ENCODE results near the gene ARHGEF18.

The ARHGEF18 gene

GRCh38 chr19:7336321-7336973 is 12.3 kb upstream of the ARHGEF18 start:
- ATAC-seq, result no peak
- TF ChIP-seq ZFP30 (CRISPR knock-in tag; IDR thresholded peaks at IDR 0.05), result no peak
- TF ChIP-seq ZFP3 (CRISPR knock-in tag; IDR thresholded peaks at IDR 0.05), result no peak
- no peak for TF ChIP-seq ARNTL (CRISPR knock-in tag; IDR thresholded peaks at IDR 0.05; ENCODE audit: borderline replicate concordance, low read depth)
- TF ChIP-seq CREB5 (CRISPR knock-in tag; IDR thresholded peaks at IDR 0.05; ENCODE audit: low read depth), result no peak
- no peak for TF ChIP-seq PATZ1 (CRISPR knock-in tag; IDR thresholded peaks at IDR 0.05; ENCODE audit: borderline replicate concordance)
- no peak for TF ChIP-seq SNAI2 (CRISPR knock-in tag; IDR thresholded peaks at IDR 0.05)
- TF ChIP-seq ZNF8 (CRISPR knock-in tag; IDR thresholded peaks at IDR 0.05), result no peak
- TF ChIP-seq ZNF565 (CRISPR knock-in tag; conservative IDR thresholded peaks at IDR 0.05; ENCODE audit: low read depth), result no peak
- TF ChIP-seq ZNF70 (CRISPR knock-in tag; IDR thresholded peaks at IDR 0.05), result no peak
- no peak for TF ChIP-seq TCF4 (CRISPR knock-in tag; IDR thresholded peaks at IDR 0.05; ENCODE audit: borderline replicate concordance)
- TF ChIP-seq ISL1 (CRISPR knock-in tag; IDR thresholded peaks at IDR 0.05), result no peak
- no peak for TF ChIP-seq TSHZ2 (CRISPR knock-in tag; IDR thresholded peaks at IDR 0.05)
- TF ChIP-seq CSDC2 (CRISPR knock-in tag; IDR thresholded peaks at IDR 0.05), result no peak
- TF ChIP-seq ESRRG (CRISPR knock-in tag; IDR thresholded peaks at IDR 0.05), result no peak
- no peak for TF ChIP-seq ZC3H10 (CRISPR knock-in tag; IDR thresholded peaks at IDR 0.05)

- ATAC-seq, result no peak
- TF ChIP-seq CSRNP3 (CRISPR knock-in tag; IDR thresholded peaks at IDR 0.05), result no peak
Observed at GRCh38 chr19:7337380-7338194, 11.2 kb upstream of the ARHGEF18 start.

GRCh38 chr19:7340959-7341837 is 7.5 kb upstream of the ARHGEF18 start:
- peak; percentile 74 for ATAC-seq
- no peak for TF ChIP-seq ZNF8 (CRISPR knock-in tag; IDR thresholded peaks at IDR 0.05)
- TF ChIP-seq TCF4 (CRISPR knock-in tag; IDR thresholded peaks at IDR 0.05; ENCODE audit: borderline replicate concordance), result no peak
- no peak for TF ChIP-seq ZC3H10 (CRISPR knock-in tag; IDR thresholded peaks at IDR 0.05)
- no peak for TF ChIP-seq ESRRG (CRISPR knock-in tag; IDR thresholded peaks at IDR 0.05)
- no peak for TF ChIP-seq ZFP30 (CRISPR knock-in tag; IDR thresholded peaks at IDR 0.05)
- TF ChIP-seq ZNF565 (CRISPR knock-in tag; conservative IDR thresholded peaks at IDR 0.05; ENCODE audit: low read depth), result no peak
- TF ChIP-seq ZNF70 (CRISPR knock-in tag; IDR thresholded peaks at IDR 0.05), result no peak
- no peak for TF ChIP-seq PPARA (CRISPR knock-in tag; IDR thresholded peaks at IDR 0.05; ENCODE audit: borderline replicate concordance)
- TF ChIP-seq ZFP3 (CRISPR knock-in tag; IDR thresholded peaks at IDR 0.05), result no peak
- no peak for TF ChIP-seq ISL1 (CRISPR knock-in tag; IDR thresholded peaks at IDR 0.05)
- no peak for TF ChIP-seq PATZ1 (CRISPR knock-in tag; IDR thresholded peaks at IDR 0.05; ENCODE audit: borderline replicate concordance)
- TF ChIP-seq ARNTL (CRISPR knock-in tag; IDR thresholded peaks at IDR 0.05; ENCODE audit: borderline replicate concordance, low read depth), result no peak
- TF ChIP-seq TOX (CRISPR knock-in tag; IDR thresholded peaks at IDR 0.05; ENCODE audit: borderline replicate concordance), result no peak
- no peak for TF ChIP-seq BACH2 (CRISPR knock-in tag; IDR thresholded peaks at IDR 0.05; ENCODE audit: borderline replicate concordance)
- TF ChIP-seq POU6F1 (CRISPR knock-in tag; IDR thresholded peaks at IDR 0.05; ENCODE audit: borderline replicate concordance, low read depth), result no peak
- TF ChIP-seq SNAI2 (CRISPR knock-in tag; IDR thresholded peaks at IDR 0.05), result no peak
- no peak for TF ChIP-seq CREB5 (CRISPR knock-in tag; IDR thresholded peaks at IDR 0.05; ENCODE audit: low read depth)
